Fibroblast of peridontal ligament (primary cell): ENCODE results near the gene IGSF22.

Source experiments
- DNase-seq: peaks from one replicate; pipeline ENCODE4 v3.0.0-alpha.2; 2010; ENCODE audit errors: extremely low read depth

The IGSF22 gene

GRCh38 chr11:18743900-18744514 lies 18.0 kb upstream of the IGSF22 start:
- DNase-seq = no peak

- DNase-seq = no peak
Measured at GRCh38 chr11:18743365-18743764, 17.4 kb upstream of the IGSF22 start.

GRCh38 chr11:18741783-18742182 lies 15.8 kb upstream of the IGSF22 start:
- DNase-seq = no peak

- DNase-seq = no peak
Measured at GRCh38 chr11:18739685-18740084, 13.7 kb upstream of the IGSF22 start.

- DNase-seq = no peak
Measured at GRCh38 chr11:18737642-18738041, 11.7 kb upstream of the IGSF22 start.

- DNase-seq = no peak
Measured at GRCh38 chr11:18736590-18737148, 10.7 kb upstream of the IGSF22 start.

- DNase-seq = no peak
Measured at GRCh38 chr11:18733202-18733601, 7.2 kb upstream of the IGSF22 start.

- peak; percentile 49 for DNase-seq
Measured at GRCh38 chr11:18731949-18732821, 6.2 kb upstream of the IGSF22 start.

- DNase-seq = no peak
Measured at GRCh38 chr11:18731441-18731840, 5.5 kb upstream of the IGSF22 start.

GRCh38 chr11:18730020-18730419 lies 4.0 kb upstream of the IGSF22 start:
- DNase-seq = no peak

GRCh38 chr11:18729426-18729825 lies 3.4 kb upstream of the IGSF22 start:
- no peak for DNase-seq

- no peak for DNase-seq
Measured at GRCh38 chr11:18728658-18729057, 2.7 kb upstream of the IGSF22 start.

- DNase-seq = peak; percentile 16
Measured at GRCh38 chr11:18727479-18728236, 1.7 kb upstream of the IGSF22 start.

- DNase-seq = no peak
Measured at GRCh38 chr11:18723991-18724390, 2.0 kb downstream of the IGSF22 start.

- no peak for DNase-seq
Measured at GRCh38 chr11:18722293-18722637, 3.7 kb downstream of the IGSF22 start.

GRCh38 chr11:18721561-18722292 lies 4.3 kb downstream of the IGSF22 start:
- peak; percentile 19 for DNase-seq

- peak; percentile 44 for DNase-seq
Measured at GRCh38 chr11:18720808-18721560, 5.0 kb downstream of the IGSF22 start.

GRCh38 chr11:18720091-18720807 lies 5.7 kb downstream of the IGSF22 start:
- peak; percentile 69 for DNase-seq

- no peak for DNase-seq
Measured at GRCh38 chr11:18715476-18715875, 10.5 kb downstream of the IGSF22 start.

GRCh38 chr11:18714443-18714780 lies 11.6 kb downstream of the IGSF22 start:
- no peak for DNase-seq
